Upper lobe of left lung (tissue), 4 donors: ENCODE data around the gene MED31.

ENCODE experiments used
- EP300 ChIP-seq, 4 donors: sonication (generic); formaldehyde crosslinking; IDR thresholded peaks; one replicate each; pipeline ENCODE4 v1.5.1; 2017; ENCODE audit warnings: antibody characterized with exemption in 4 of 4, control low read depth in 2 of 4
- POLR2A ChIP-seq, 4 donors: fragments of 450-650 bp; IDR thresholded peaks; one replicate each; pipeline ENCODE4 v1.5.1; 2016 to 2017; ENCODE audit warnings: antibody characterized with exemption in 4 of 4, mild to moderate bottlenecking in 2 of 4
- TF ChIP-seq, protein P1 (sequence below), 6 experiments: fragments of 450-650 bp in 4 of 6; fragments of 200-600 bp in 2 of 6; sonication (generic) in 2 of 6; IDR thresholded peaks; one replicate each; pipeline ENCODE4 v1.5.1; 2016 to 2019; ENCODE audit warnings: antibody characterized with exemption in 6 of 6

DNA sequence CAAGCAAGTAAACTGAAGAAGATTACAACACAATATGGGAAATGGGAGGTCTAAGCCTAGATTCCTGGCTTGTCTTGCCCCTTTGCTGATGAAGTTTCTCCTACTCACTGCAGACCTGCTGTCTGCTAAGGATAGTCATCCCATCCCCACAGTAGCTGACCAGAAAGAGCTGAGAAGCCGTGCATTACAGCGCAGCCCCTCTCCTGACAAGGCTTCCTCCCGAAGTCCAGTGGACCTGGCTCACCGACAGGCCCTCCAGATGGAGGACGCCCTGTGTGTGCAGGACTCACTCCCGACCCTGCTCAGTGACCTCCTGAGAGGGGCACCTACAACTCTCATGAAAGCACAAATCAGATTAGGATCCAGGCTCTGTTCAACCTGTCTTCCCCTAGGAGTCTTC lies 46.3 kb downstream of the MED31 start:
- TF ChIP-seq, protein P1, sequence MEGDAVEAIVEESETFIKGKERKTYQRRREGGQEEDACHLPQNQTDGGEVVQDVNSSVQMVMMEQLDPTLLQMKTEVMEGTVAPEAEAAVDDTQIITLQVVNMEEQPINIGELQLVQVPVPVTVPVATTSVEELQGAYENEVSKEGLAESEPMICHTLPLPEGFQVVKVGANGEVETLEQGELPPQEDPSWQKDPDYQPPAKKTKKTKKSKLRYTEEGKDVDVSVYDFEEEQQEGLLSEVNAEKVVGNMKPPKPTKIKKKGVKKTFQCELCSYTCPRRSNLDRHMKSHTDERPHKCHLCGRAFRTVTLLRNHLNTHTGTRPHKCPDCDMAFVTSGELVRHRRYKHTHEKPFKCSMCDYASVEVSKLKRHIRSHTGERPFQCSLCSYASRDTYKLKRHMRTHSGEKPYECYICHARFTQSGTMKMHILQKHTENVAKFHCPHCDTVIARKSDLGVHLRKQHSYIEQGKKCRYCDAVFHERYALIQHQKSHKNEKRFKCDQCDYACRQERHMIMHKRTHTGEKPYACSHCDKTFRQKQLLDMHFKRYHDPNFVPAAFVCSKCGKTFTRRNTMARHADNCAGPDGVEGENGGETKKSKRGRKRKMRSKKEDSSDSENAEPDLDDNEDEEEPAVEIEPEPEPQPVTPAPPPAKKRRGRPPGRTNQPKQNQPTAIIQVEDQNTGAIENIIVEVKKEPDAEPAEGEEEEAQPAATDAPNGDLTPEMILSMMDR (IDR thresholded peaks at IDR 0.05) = no peak
- TF ChIP-seq POLR2A (IDR thresholded peaks at IDR 0.05) (no peak), EP300 (IDR thresholded peaks at IDR 0.05) (no peak)
